Measurements from ENCODE around the gene PLA2G7. TPM values are rescaled to one million over a fixed set of nuclear protein-coding genes. Genes with fewer than 3 reads are reported as not detected.

The PLA2G7 gene
- total RNA-seq, 1 experiment from 2014 or later, result 10.6 TPM

- no peak for DNase-seq (ENCODE audit: extremely low read depth, low read depth)
Measured at GRCh38 chr6:46690141-46690755, 44.9 kb downstream of the PLA2G7 start.

DNA sequence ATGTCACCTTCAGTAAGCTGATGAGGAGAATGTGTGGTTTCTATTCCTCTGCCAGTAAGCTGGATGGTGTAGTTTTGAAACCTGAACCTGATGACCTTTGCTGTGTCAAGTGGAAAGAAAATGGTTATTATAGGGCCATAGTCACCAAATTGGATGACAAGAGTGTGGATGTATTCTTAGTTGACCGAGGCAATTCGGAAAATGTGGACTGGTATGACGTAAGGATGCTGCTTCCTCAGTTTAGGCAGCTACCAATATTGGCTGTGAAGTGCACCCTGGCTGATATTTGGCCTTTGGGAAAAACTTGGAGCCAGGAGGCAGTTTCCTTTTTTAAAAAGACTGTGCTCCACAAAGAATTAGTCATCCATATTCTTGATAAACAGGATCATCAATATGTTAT is 45.5 kb downstream of the PLA2G7 start:
- DNase-seq (ENCODE audit: extremely low read depth, low read depth), result no peak

DNA sequence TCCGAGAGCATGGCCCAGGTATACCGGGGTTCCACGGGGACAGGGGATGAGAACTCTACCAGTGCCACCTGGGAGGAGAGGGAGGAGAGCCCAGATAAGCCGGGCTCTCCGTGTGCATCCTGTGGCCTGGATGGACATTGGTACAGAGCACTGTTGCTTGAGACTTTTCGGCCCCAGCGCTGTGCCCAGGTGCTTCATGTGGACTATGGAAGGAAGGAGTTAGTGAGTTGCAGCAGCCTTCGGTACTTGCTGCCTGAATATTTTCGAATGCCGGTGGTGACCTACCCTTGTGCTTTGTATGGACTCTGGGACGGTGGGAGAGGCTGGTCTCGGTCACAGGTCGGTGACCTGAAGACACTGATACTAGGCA is 46.2 kb downstream of the PLA2G7 start:
- DNase-seq (ENCODE audit: extremely low read depth, low read depth), result no peak

GRCh38 chr6:46688117-46688965 is 46.8 kb downstream of the PLA2G7 start:
- DNase-seq (ENCODE audit: extremely low read depth, low read depth), result no peak

DNA sequence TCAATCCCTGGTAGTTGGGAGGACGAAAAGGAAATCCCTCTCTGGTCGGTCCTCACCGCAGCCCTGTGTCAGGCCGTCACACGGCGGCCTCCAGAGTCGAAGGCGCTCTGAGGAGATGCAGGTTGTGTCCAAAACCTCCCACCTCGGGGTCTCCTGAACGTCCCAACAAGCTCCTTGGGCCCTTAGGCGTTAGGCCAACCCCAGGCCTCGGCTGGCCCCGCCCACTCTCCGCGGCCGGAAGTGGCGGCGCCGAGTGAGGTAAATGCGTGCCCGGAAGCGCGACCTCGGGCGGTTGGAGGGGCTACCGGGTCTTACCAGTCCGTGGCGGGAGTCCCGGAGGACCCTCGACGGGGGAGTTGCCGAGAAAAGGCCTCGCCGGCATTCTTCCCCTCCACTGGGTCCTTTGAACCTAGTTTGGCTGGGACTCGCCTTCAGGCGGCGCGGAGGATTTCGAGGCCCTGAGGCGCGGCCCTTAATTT is 47.5 kb downstream of the PLA2G7 start, which contains the start of gene TDRD6:
Gene TDRD6 (plus strand): TSS at position 267 of the 479 bp plus-strand sequence. CDS start 244 bp downstream, outside the sequence.
- no peak for DNase-seq (ENCODE audit: extremely low read depth, low read depth)

GRCh38 chr6:46684771-46685170 is 50.4 kb downstream of the PLA2G7 start:
- no peak for DNase-seq (ENCODE audit: extremely low read depth, low read depth)

- DNase-seq (ENCODE audit: extremely low read depth, low read depth), result no peak
Measured at GRCh38 chr6:46677314-46677654, 57.9 kb downstream of the PLA2G7 start.

- no peak for DNase-seq (ENCODE audit: extremely low read depth, low read depth)
Measured at GRCh38 chr6:46676604-46677313, 58.4 kb downstream of the PLA2G7 start.

DNA sequence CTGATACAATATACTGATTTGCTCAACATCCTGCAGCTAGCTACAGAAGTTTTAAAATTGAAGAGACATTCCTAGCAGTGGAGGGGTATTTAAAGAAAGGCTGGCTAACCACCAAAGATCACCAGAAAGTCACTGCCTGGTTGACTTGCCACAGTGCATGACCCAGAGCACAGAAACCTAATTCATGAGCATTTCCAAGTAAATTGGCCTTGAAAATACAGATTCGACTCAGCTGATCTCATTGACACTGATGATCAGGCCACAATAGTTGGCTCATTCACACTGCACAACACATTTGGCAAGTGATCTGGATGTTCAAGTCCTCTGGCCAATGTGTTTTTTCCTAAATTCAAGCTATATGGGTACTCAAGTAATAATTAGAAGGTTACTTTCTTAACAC is 60.8 kb downstream of the PLA2G7 start:
- DNase-seq (ENCODE audit: extremely low read depth, low read depth), result no peak

DNA sequence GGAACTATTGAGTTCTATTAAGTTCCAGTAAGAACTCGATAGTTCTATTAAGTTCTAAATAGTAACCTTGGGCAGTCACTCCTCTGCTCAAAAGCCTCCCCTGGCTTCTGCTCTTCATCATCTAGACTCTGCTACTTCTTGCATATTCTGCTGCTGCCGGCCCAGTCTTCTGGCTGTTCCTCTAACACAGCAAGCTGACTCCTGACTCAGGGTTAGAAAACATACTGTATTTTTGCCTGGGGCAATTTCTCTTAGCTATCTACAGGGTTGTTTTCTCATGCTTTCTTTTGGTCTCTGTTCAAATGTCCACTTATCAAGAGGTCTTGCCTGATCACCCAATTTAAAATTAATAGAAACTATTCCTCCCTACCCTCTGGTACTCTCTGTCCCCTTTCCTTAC is 67.8 kb downstream of the PLA2G7 start:
- no peak for DNase-seq (ENCODE audit: extremely low read depth, low read depth)

- no peak for DNase-seq (ENCODE audit: extremely low read depth, low read depth)
Measured at GRCh38 chr6:46661483-46661882, 73.7 kb downstream of the PLA2G7 start.

- no peak for DNase-seq (ENCODE audit: extremely low read depth, low read depth)
Measured at GRCh38 chr6:46657642-46658041, 77.5 kb downstream of the PLA2G7 start.

GRCh38 chr6:46655803-46656202 is 79.4 kb downstream of the PLA2G7 start:
- no peak for DNase-seq (ENCODE audit: extremely low read depth, low read depth)

Other genes with a start within 250 kb of the PLA2G7 start
- gene RCAN2, start 243.9 kb downstream of the PLA2G7 start, total RNA-seq (2014; rRNA removed; shearing (Covaris generic)), result not detected in 2 replicates
- 9.1 and 10.6 TPM in 2 replicates for gene CYP39A1, start 82.6 kb downstream of the PLA2G7 start, total RNA-seq (2014; rRNA removed; shearing (Covaris generic))
- gene SLC25A27, start 82.4 kb downstream of the PLA2G7 start, total RNA-seq (2014; rRNA removed; shearing (Covaris generic)), result 8.8 and 22.6 TPM in 2 replicates
- 0.25 and 0.35 TPM in 2 replicates for gene TDRD6, start 47.5 kb downstream of the PLA2G7 start, total RNA-seq (2014; rRNA removed; shearing (Covaris generic))
- not detected in 2 replicates for gene ANKRD66, start 11.6 kb upstream of the PLA2G7 start, total RNA-seq (2014; rRNA removed; shearing (Covaris generic))
- gene MEP1A, start 58.0 kb upstream of the PLA2G7 start, total RNA-seq (2014; rRNA removed; shearing (Covaris generic)), result not detected in 2 replicates
- gene ADGRF5, start 186.6 kb upstream of the PLA2G7 start, total RNA-seq (2014; rRNA removed; shearing (Covaris generic)), result 0.05 TPM in 1 of 2 replicates, not detected in the other